Measurements from ENCODE around the gene NCS1.

DNA sequence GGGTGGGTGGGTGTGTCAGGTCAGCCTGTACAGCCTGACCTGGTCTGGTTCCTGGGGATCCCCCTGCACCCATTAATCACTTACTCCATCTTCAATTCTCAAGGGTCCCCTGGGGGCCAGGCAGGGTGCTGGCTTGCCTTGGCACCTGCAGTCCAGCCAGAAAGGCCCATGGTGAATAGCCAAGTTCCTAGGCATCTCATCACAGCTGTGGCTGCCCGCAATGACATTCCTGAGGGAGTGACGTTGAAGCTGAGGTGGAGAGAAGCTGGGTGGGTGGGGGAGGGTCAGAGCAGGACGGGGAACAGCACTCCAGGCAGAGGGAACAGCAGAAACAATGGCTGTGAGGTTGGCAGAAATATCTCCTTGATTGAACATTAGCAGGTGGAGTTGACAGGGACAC lies 103.9 kb downstream of the NCS1 start:
- TF ChIP-seq, protein P1, sequence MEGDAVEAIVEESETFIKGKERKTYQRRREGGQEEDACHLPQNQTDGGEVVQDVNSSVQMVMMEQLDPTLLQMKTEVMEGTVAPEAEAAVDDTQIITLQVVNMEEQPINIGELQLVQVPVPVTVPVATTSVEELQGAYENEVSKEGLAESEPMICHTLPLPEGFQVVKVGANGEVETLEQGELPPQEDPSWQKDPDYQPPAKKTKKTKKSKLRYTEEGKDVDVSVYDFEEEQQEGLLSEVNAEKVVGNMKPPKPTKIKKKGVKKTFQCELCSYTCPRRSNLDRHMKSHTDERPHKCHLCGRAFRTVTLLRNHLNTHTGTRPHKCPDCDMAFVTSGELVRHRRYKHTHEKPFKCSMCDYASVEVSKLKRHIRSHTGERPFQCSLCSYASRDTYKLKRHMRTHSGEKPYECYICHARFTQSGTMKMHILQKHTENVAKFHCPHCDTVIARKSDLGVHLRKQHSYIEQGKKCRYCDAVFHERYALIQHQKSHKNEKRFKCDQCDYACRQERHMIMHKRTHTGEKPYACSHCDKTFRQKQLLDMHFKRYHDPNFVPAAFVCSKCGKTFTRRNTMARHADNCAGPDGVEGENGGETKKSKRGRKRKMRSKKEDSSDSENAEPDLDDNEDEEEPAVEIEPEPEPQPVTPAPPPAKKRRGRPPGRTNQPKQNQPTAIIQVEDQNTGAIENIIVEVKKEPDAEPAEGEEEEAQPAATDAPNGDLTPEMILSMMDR (IDR thresholded peaks at IDR 0.05 in 2 of 3, conservative IDR thresholded peaks at IDR 0.05 in 1 of 3; ENCODE audit: borderline replicate concordance in 1 of 3, insufficient read depth in 1 of 3, low read depth in 2 of 3, low read length in 2 of 3) = no peak
- no peak for TF ChIP-seq EZH2 (IDR thresholded peaks at IDR 0.05)
- no peak for TF ChIP-seq YY1 (IDR thresholded peaks at IDR 0.05; ENCODE audit: extremely low read depth, insufficient replicate concordance, low read depth, low read length)
- no peak for TF ChIP-seq POLR2A (IDR thresholded peaks at IDR 0.05; ENCODE audit: borderline replicate concordance, extremely low read depth, insufficient read depth, insufficient read length)
- TF ChIP-seq ZNF274 (IDR thresholded peaks at IDR 0.05; ENCODE audit: low read depth, low read length) = no peak
- no peak for TF ChIP-seq POLR2AphosphoS5 (IDR thresholded peaks at IDR 0.05; ENCODE audit: low read depth, low read length)
- no peak for TF ChIP-seq CEBPB (IDR thresholded peaks at IDR 0.05; ENCODE audit: low read depth)
- no peak for TF ChIP-seq RAD21 (IDR thresholded peaks at IDR 0.05; ENCODE audit: low read depth)
- TF ChIP-seq EZH2phosphoT487 (IDR thresholded peaks at IDR 0.05; ENCODE audit: borderline replicate concordance) = no peak
- TF ChIP-seq JUND (IDR thresholded peaks at IDR 0.05) = no peak
- TF ChIP-seq SIN3A (IDR thresholded peaks at IDR 0.05; ENCODE audit: low read depth) = no peak
- TF ChIP-seq ATF3 (IDR thresholded peaks at IDR 0.05) = no peak
- no peak for TF ChIP-seq TCF7L2 (IDR thresholded peaks at IDR 0.05; ENCODE audit: borderline replicate concordance, extremely low read depth, insufficient read depth, insufficient read length)
